Ovary (tissue), 3 donors: ENCODE measurements around the gene PTPRN2.

Experiments used
- CTCF ChIP-seq, 3 donors: fragments of 450-650 bp in 2 of 3; fragments of 200-600 bp in 1 of 3; IDR thresholded peaks; one replicate each; pipeline versions ENCODE4 v1.5.1 to v1.8.0; 2016 to 2022; ENCODE audit warnings: antibody characterized with exemption in 3 of 3, mild to moderate bottlenecking in 1 of 3
- EP300 ChIP-seq: sonication (generic); formaldehyde crosslinking; IDR thresholded peaks from one replicate; pipeline ENCODE4 v1.6.1; 2017; ENCODE audit warnings: antibody characterized with exemption
- POLR2A ChIP-seq: fragments of 450-650 bp; IDR thresholded peaks from one replicate; pipeline ENCODE4 v1.6.1; 2017; ENCODE audit warnings: antibody characterized with exemption, mild to moderate bottlenecking, moderate library complexity
- donor health status: DM: no; HTN: no; CAD: no.

GRCh38 chr7:158556721-158557440 is 30.7 kb downstream of the PTPRN2 start:
- TF ChIP-seq CTCF (IDR thresholded peaks at IDR 0.05) (no peak), POLR2A (no peak), EP300 (no peak)
